LHCN-M2 (cell line): ENCODE data around the gene BATF. TPM values are rescaled to one million over a fixed set of nuclear protein-coding genes. Genes with fewer than 3 reads are reported as not detected.
A peak's percentile ranks its signal among the peaks of the same experiment; 100 is the strongest.

Experiments used
- DNase-seq: peaks from one replicate; pipeline ENCODE4 v3.0.0-alpha.2; 2012; ENCODE audit warnings: low read depth
- total RNA-seq: library from RNA; depleted of rRNA; stranded (reverse); fragments of >200 nt; gene quantifications from 2 replicates; pipeline ENCODE4 v1.2.3, GENCODE V29; 2014

The BATF gene
- total RNA-seq, 1 experiment from 2014 or later: not detected

GRCh38 chr14:75531660-75532317 lies 9.5 kb downstream of the BATF start:
- peak; percentile 26 for DNase-seq

GRCh38 chr14:75533791-75534555 lies 11.7 kb downstream of the BATF start:
- DNase-seq: no peak

GRCh38 chr14:75535164-75535898 lies 13.1 kb downstream of the BATF start:
- DNase-seq: no peak

DNA sequence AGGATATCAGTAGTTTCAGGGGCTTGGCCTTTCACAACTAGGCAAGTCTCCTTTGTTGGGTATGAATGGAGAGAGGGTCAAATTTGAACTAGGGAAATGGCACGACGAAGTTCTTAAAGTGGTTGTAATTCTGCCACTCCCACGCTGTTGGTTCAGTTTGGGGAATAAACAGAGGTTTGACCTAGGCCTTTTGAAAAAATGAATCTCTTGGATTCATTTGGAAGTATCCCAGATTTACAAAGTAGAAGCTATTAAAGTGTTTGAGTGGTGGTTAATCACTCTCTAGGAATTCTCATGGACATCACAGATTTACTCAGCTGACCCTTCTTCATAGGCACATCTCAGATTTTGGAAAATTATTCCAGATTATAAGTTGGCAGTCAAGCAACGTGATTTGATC lies 14.8 kb downstream of the BATF start:
- no peak for DNase-seq

DNA sequence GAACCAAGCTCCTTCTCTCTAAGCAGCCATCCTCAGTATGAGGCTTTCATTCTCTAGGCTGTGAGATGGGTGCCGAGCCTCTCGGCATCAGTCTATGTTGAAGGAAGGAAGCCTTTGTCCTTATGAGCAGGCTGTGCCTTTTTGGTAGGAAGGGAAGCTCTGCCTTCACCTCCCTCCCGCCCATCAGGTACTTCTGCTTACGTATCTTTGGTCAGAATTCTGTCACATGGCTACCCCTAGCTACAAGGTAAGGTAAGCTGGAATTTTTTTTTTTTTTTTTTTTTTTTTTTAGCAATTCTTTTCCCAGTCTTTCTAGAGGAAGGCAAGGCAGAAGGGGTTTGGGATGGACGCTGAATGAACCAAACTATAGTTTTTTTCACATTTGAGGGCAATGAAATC lies 16.9 kb downstream of the BATF start:
- DNase-seq: no peak

- no peak for DNase-seq
These were observed 17.6 kb downstream of the BATF start for GRCh38 chr14:75539561-75540478.

DNA sequence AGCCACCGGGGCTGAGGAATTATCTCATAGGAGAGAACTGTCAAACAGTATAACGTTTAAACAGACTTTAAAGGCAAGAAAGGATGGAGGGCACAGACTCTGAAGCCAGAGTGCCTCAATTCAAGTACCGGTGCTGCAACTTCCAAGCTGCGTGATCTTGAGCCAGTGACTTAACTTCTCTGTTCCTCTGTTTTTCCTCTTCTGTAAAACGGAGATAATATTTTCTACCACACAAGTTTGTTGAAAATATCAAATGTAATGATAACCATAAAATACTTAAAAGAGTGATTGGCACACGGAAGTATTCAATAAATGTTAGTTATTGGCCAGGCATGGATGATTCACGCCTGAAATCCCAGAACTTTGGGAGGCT lies 18.2 kb downstream of the BATF start:
- DNase-seq: no peak

- no peak for DNase-seq
These were observed 20.4 kb downstream of the BATF start for GRCh38 chr14:75542588-75543091.

- no peak for DNase-seq
These were observed 21.0 kb downstream of the BATF start for GRCh38 chr14:75543253-75543652.

DNA sequence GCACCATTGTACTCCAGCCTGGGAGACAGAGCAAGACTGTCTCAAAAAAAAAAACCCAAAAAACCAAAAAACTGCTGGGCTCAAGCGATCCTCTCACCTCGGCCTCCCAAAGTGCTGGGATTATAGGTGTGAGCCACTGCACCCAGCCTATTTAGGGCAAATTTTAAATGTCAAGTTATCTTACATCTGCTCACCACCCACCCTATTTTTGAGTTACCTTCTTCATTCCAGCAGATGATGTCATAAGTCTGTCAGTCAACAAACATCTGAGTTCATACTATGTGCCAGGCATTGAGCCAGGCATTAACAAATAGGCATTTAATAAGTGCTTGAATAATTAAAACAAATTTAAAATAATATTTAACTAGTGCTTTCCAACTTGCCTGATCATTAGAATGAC lies 21.5 kb downstream of the BATF start:
- no peak for DNase-seq

DNA sequence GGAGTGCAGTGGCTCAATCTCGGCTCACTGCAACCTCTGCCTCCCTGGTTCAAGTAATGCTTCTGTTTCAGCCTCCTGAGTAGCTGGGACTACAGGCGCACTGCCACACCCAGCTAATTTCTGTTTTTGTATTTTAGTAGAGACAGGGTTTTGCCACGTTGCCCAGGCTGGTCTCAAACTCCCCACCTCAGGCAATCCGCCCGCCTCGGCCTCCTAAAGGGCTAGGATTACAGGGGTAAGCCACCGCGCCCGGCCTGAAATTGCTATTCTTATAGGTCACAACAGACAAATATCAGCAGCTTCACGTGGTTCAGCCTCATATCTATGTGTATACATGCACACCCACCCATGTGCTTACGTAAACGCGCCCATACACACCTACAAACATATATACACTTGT lies 23.6 kb downstream of the BATF start:
- DNase-seq: no peak

- DNase-seq: no peak
These were observed 25.4 kb downstream of the BATF start for GRCh38 chr14:75547552-75548250.

DNA sequence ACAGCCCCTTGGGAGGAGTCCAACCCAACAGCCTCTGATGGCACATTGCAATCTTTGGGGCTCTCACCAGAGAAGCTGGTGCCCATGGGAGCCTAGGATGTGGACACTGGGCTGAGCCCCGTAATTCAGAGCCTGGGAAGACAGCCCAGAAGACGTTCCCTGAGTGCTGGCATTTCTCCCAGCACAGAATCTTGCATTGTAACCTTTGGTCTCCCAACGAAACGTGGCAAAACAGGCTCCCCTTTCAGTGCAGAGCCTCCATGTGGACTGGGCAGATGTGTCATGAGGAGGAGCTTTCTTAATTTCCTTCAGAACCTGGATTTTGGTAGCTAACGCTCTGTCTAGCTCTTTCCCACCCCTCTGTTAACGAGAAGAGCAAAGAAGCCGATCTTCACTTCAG lies 26.3 kb downstream of the BATF start:
- no peak for DNase-seq

GRCh38 chr14:75549169-75549568 lies 26.9 kb downstream of the BATF start:
- no peak for DNase-seq

GRCh38 chr14:75551021-75551420 lies 28.8 kb downstream of the BATF start:
- DNase-seq: no peak

GRCh38 chr14:75553157-75553556 lies 30.9 kb downstream of the BATF start:
- DNase-seq: no peak

DNA sequence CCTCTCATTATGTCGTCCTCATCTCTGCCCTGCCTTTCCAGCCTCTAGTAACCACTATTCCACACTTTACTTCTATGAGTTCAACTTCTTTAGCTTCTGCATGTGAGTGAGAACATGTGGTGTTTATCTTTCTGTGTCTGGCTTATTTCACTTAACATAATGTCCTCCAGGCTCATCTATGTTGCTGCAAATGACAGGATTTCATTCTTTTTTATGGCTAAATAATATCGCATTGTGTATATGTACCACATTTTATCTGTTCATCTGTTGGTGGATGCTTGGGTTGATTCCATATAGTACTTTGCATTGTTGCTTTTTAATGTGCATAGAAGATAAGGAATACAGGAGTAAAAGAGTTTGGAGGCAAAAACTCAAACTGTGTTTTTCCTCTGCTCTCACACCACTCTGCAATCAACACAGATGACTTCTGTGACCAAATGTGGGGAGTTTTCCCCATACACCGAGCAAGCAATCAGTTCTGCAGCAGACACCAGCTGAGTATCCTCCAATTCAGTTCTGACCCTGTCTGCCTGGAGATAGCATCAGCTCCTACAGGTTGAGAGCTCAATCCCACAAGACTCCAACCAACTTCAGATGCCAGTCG lies 31.6 kb downstream of the BATF start:
- DNase-seq: no peak

DNA sequence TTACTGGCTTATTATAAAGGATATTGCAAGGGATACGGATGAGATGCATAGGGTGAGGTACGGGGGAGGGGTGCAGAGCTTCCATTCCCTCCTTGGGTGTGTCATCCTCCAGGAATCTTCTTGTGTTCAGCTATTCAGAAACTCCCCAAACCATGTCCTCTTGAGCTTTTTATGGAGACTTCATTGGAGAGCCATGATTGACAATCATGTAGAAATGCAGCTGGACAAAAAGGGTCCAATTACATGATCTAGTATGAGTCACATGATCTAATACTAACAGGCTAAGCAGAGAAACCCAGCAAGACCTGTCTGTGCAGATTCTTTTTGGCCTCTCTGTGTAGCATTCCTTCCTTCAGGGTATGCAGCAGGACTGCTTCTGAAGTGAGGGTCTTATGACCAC lies 32.2 kb downstream of the BATF start:
- peak; percentile 66 for DNase-seq

DNA sequence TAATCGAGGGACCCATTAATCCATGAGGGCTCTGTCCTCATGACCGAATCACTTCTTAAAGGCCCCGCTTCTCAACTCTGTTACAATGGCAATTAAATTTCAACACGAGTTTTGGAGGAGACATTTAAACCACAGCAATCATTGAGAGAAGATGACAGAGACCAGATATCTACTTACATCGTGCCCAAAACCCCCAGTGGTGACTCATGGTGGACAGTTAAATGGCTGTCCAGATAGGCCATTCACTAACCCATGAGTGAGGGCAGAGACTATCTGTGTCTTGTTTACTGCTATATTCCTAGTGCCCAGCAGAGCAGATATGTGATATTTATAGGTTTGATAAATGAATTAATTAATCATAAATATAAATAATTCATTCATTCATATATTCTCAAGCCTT lies 36.2 kb downstream of the BATF start:
- DNase-seq: peak; percentile 28

GRCh38 chr14:75559045-75559444 lies 36.8 kb downstream of the BATF start:
- DNase-seq: no peak
